Lung (tissue), 12 donors: ENCODE data around the gene C1RL. TPM values are rescaled to one million over a fixed set of nuclear protein-coding genes. Genes with fewer than 3 reads are reported as not detected.

Source experiments
- ATAC-seq: fragments of 200-7000 bp; cut with Tn5 transposase; one replicate; pipeline ENCODE4 v1.9.1; 2020; ENCODE audit warnings: moderate number of reproducible peaks; ENCODE audit not compliant: insufficient read depth, low FRiP score
- DNase-seq, 3 donors: peaks; one replicate each; pipeline ENCODE4 v3.0.0-alpha.2; 2013 to 2017
- H3K27ac ChIP-seq, 2 donors: one replicate each; pipeline ENCODE4 v1.5.1; 2013; ENCODE audit warnings: mild to moderate bottlenecking in 2 of 2, moderate library complexity in 2 of 2, control low read depth in 1 of 2, inconsistent platforms in 1 of 2, low read depth in 1 of 2, low read length in 1 of 2
- H3K27me3 ChIP-seq, 3 donors: one replicate each; pipeline ENCODE4 v1.5.1; 2013; ENCODE audit warnings: low read length in 2 of 3; ENCODE audit not compliant: control insufficient read depth in 3 of 3, insufficient read depth in 3 of 3
- H3K36me3 ChIP-seq, 4 donors: one replicate each; pipeline ENCODE4 v1.5.1; 2013; ENCODE audit warnings: low read length in 4 of 4, mild to moderate bottlenecking in 1 of 4, moderate library complexity in 1 of 4; ENCODE audit not compliant: control insufficient read depth in 4 of 4, insufficient read depth in 4 of 4
- H3K4me1 ChIP-seq, 5 donors: one replicate each; pipeline ENCODE4 v1.5.1; 2013; ENCODE audit warnings: low read length in 5 of 5, mild to moderate bottlenecking in 2 of 5, moderate library complexity in 1 of 5; ENCODE audit not compliant: control insufficient read depth in 5 of 5, insufficient read depth in 5 of 5
- H3K4me3 ChIP-seq: one replicate; pipeline ENCODE4 v1.5.1; 2013; ENCODE audit warnings: mild to moderate bottlenecking, control low read depth, moderate library complexity
- H3K9ac ChIP-seq, 2 donors: one replicate each; pipeline ENCODE4 v1.5.1; 2013; ENCODE audit warnings: low read length in 2 of 2, control low read depth in 1 of 2; ENCODE audit not compliant: insufficient read depth in 1 of 2
- H3K9me3 ChIP-seq, 4 donors: one replicate each; pipeline ENCODE4 v1.5.1; 2013; ENCODE audit warnings: low read length in 3 of 4, mild to moderate bottlenecking in 1 of 4, moderate library complexity in 1 of 4; ENCODE audit not compliant: control insufficient read depth in 4 of 4, insufficient read depth in 3 of 4
- WGBS, 2 donors: extraction: QIAGEN DNeasy Blood & Tissue Kit; methylation state at CpG; one replicate each; pipeline ENCODE4 v1.1.7; 2013; 5-methylcytosine and 5-hydroxymethylcytosine counted together
- polyA plus RNA-seq, 2 donors: library from polyadenylated mRNA; stranded (reverse); fragments of 200-250 nt; gene quantifications; one replicate each; pipeline ENCODE4 v1.2.1, GENCODE V29; 2013
- total RNA-seq, 2 donors: library from RNA; depleted of rRNA in 1 of 2; stranded (reverse); fragments of >200 nt in 1 of 2; gene quantifications; one replicate each; pipeline ENCODE4 v1.2.1, GENCODE V29; 2014 to 2021
- TF ChIP-seq, protein P1 (sequence below): IDR thresholded peaks from 2 replicates; pipeline ENCODE4 v1.5.1; 2012; ENCODE audit warnings: mild to moderate bottlenecking; ENCODE audit errors: control extremely low read depth, extremely low read depth
- donor health status: control.
- donor health status: control.
- donor health status: Bipolar disorder and iron deficiency.
- donor health status: healthy.
- donor health status: DM: yes; HTN: yes; CAD: no.

The C1RL gene
- total and polyA plus RNA-seq, 4 donors = 60.5 to 116 (median 86.5) TPM

DNA sequence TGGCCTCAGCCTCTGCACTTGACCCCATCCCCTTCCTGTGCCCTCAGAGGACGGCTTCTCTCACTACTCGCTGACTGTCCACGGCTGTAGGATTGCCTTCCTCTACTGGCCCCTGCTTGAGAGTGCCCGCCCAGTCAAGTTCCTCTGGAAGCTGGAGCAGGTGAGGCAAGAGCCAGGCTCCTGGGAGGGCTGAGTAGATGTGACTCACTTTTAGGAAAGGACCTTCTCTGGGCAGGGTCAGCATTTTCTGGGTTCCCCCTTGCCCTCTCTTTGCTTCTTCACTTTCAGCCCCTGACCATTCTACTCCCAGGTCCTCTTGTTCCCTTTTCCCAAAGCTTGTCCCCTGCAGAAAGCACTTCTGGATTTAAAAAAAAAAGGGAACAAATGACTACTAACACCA is 28.9 kb upstream of the C1RL start:
- no peak for ATAC-seq
- TF ChIP-seq, protein P1, sequence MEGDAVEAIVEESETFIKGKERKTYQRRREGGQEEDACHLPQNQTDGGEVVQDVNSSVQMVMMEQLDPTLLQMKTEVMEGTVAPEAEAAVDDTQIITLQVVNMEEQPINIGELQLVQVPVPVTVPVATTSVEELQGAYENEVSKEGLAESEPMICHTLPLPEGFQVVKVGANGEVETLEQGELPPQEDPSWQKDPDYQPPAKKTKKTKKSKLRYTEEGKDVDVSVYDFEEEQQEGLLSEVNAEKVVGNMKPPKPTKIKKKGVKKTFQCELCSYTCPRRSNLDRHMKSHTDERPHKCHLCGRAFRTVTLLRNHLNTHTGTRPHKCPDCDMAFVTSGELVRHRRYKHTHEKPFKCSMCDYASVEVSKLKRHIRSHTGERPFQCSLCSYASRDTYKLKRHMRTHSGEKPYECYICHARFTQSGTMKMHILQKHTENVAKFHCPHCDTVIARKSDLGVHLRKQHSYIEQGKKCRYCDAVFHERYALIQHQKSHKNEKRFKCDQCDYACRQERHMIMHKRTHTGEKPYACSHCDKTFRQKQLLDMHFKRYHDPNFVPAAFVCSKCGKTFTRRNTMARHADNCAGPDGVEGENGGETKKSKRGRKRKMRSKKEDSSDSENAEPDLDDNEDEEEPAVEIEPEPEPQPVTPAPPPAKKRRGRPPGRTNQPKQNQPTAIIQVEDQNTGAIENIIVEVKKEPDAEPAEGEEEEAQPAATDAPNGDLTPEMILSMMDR = no peak
- DNase-seq = no peak
- no peaks in the 10 kb centered on the region for H3K27me3 ChIP-seq
- no peak overlapping the region for H3K4me3 ChIP-seq
- H3K36me3 ChIP-seq = peaks cover 0 to 22% (median 14%) of the 10 kb centered on the region in 4 donors
- peaks cover 0 to 3% (median 0%) of the 10 kb centered on the region in 4 donors for H3K9me3 ChIP-seq
- H3K4me1 ChIP-seq = no peaks in the 10 kb centered on the region
- 36 to 44% methylated on average over 4 of the region's 4 CpGs for WGBS, 2 donors
- no peak overlapping the region for H3K27ac ChIP-seq
- no peak overlapping the region for H3K9ac ChIP-seq

DNA sequence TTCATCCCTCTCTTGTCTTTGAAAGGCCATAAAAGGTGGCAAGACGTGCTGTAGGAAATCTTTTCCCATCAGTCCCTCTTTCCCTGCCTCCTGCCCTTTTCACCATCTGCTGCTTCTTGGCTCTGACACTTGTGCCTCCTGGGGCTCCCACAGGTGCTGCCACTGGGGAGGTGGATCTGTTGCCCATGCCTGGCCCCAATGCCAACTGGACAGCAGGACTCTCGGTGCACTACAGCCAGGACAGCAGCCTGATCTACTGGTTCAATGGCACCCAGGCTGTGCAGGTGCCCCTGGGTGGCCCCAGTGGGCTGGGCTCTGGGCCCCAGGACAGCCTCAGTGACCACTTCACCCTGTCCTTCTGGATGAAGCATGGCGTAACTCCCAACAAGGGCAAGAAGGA is 27.7 kb upstream of the C1RL start:
- ATAC-seq (no peak), DNase-seq (no peak)
- Histone ChIP-seq H3K27me3 (no peaks in the 10 kb centered on the region), H3K4me1 (no peaks in the 10 kb centered on the region), H3K36me3 (peaks cover 0 to 22% (median 10%) of the 10 kb centered on the region in 4 donors), H3K9ac (no peak overlapping the region), H3K27ac (no peak overlapping the region), H3K9me3 (no peaks in the 10 kb centered on the region), H3K4me3 (no peak overlapping the region)
- TF ChIP-seq, protein P1 = no peak
- 93 to 94% methylated on average over 3 of the region's 3 CpGs for WGBS, 2 donors

DNA sequence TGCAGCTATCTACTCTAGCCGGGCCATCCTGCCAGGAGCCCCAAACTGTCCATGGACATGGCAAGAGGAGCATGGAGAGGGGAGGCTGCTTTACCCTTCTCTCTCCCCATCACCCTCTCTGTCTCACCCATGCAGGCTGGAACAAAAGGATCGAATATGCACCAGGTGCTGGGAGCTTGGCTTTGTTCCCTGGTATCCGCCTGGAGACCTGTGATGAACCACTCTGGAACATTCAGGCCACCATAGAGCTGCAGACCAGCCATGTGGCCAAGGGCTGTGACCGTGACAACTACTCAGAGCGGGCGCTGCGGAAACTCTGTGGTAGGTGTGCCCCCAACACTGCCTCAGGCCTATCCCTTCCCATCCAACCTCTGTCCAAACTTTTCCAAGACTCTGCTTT is 27.1 kb upstream of the C1RL start:
- Histone ChIP-seq H3K27ac (no peak overlapping the region), H3K27me3 (no peaks in the 10 kb centered on the region), H3K9ac (no peak overlapping the region), H3K4me3 (no peak overlapping the region), H3K4me1 (peaks cover 0 to 3% (median under 1%) of the 10 kb centered on the region in 5 donors), H3K9me3 (no peaks in the 10 kb centered on the region), H3K36me3 (peaks cover 0 to 22% (median 10%) of the 10 kb centered on the region in 4 donors)
- ATAC-seq (no peak), DNase-seq (no peak)
- 91 to 98% methylated on average over 7 of the region's 7 CpGs for WGBS, 2 donors
- TF ChIP-seq, protein P1 = no peak

DNA sequence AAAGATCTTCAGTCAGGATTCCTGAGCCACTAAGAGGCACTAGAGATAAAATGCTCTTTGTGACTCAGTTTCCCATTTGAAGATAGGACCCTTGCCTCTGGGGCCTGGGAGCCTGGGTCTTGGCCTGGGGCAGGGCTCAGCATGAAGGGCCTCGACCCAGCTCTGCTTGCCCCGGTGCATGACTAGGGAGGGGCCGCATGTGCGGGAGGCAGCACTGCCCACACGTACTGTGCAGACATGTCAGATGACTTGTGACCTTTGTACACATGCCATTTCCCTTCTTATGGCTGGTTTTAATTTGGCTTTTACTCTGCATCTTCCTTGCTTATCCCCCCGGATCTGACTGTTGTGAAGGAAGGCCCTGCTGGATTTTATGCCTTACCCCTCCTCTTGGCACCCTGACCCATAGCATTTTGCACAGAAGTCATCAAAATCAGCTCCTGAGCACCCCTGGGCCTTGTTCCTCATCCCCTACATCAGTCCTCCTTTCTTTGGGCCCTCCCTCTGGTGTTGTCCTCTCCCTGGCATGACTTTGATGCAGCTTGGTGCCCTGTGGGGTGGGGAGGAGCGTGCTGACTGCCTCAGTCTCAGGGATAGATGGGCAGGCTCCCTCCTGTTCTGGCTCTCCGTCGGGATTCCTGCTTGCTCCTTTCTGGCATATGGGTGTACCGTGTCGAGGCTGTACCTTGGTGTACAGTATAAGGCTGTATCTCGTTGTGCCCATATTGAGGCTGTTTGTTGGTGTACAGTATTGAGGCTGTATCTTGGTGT is 25.6 kb upstream of the C1RL start:
- DNase-seq (no peak), ATAC-seq (no peak)
- Histone ChIP-seq H3K27me3 (peaks cover 0 to 2% (median 0%) of the 10 kb centered on the region in 3 donors), H3K9me3 (no peaks in the 10 kb centered on the region), H3K4me1 (peaks cover 0 to 9% (median 6%) of the 10 kb centered on the region in 5 donors), H3K9ac (no peak overlapping the region), H3K4me3 (no peak overlapping the region), H3K36me3 (peaks cover 0 to 22% (median 10%) of the 10 kb centered on the region in 4 donors), H3K27ac (no peak overlapping the region)
- TF ChIP-seq, protein P1 = no peak
- 85 to 94% methylated on average over 12 of the region's 12 CpGs for WGBS, 2 donors
